Fibroblast of lung (primary cell): ENCODE results near the gene IMPG1.

Experiments
- CTCF ChIP-seq, 2 donors: IDR thresholded peaks in 1 of 2; conservative IDR thresholded peaks in 1 of 2; 1 replicate in 1 of 2; 2 replicates in 1 of 2; pipeline ENCODE4 v1.5.1; 2011 to 2012; ENCODE audit warnings: low read length in 2 of 2, control low read depth in 1 of 2, inconsistent platforms in 1 of 2, low read depth in 1 of 2, mild to moderate bottlenecking in 1 of 2
- EZH2 ChIP-seq: IDR thresholded peaks from 2 replicates; pipeline ENCODE4 v1.5.1; 2012; ENCODE audit warnings: low read length, control low read depth, mild to moderate bottlenecking; ENCODE audit errors: missing control alignments

- no peak for TF ChIP-seq CTCF (conservative IDR thresholded peaks at IDR 0.05 in 1 of 2, IDR thresholded peaks at IDR 0.05 in 1 of 2; ENCODE audit: low read depth in 1 of 2, low read length in 2 of 2)
- TF ChIP-seq EZH2, result no peak
Observed at GRCh38 chr6:75997696-75998095, 74.8 kb downstream of the IMPG1 start.
